ENCODE data around the gene CNN1. TPM values are rescaled to one million over a fixed set of nuclear protein-coding genes. Genes with fewer than 3 reads are reported as not detected.

CNN1 gene
- total and polyA plus RNA-seq, 5 donors = 150 to 298 (median 174) TPM

DNA sequence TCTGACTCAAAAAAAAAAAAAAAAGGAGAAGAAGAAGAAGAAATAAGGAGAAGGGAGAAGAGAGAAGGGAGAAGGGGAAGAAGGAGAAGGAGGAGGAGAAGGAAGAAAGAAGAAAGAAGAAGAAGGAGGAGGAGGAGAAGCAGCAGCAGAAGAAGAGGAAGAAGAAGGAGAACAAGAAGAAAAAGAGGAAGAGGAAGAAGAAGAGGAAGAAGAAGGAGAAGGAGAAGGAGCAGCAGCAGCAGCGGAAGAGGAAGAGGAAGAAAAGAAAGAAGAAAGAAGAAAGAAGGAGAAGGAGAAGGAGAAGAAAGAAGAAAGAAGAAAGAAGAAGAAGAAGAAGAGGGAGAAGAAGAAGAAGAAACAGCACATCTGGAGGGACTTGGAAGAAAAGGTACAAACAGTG is 4.1 kb upstream of the CNN1 start:
- 86% methylated on average over 1 of the region's 1 CpG for WGBS
- Histone ChIP-seq H3K4me3 (ENCODE audit: low read length) (no peak overlapping the region), H3K27me3 (ENCODE audit: control insufficient read depth, insufficient read depth) (no peaks in the 10 kb centered on the region), H3K9me3 (ENCODE audit: control insufficient read depth, low read length) (no peaks in the 10 kb centered on the region), H3K27ac (ENCODE audit: low read length) (no peak overlapping the region), H3K4me1 (ENCODE audit: control insufficient read depth, insufficient read depth, low read length) (no peaks in the 10 kb centered on the region)
- no peak for DNase-seq
- intact Hi-C loops (cut with DNase I) = no loop called here
- no peak for ATAC-seq

GRCh38 chr19:11534948-11535347 is 3.7 kb upstream of the CNN1 start:
- intact Hi-C loops (cut with DNase I) = no loop called here
- 38% methylated on average over 5 of the region's 5 CpGs for WGBS
- no peak overlapping the region for H3K4me3 ChIP-seq (ENCODE audit: low read length)
- no peaks in the 10 kb centered on the region for H3K9me3 ChIP-seq (ENCODE audit: control insufficient read depth, low read length)
- no peak for ATAC-seq
- H3K4me1 ChIP-seq (ENCODE audit: control insufficient read depth, insufficient read depth, low read length) = no peaks in the 10 kb centered on the region
- no peaks in the 10 kb centered on the region for H3K27me3 ChIP-seq (ENCODE audit: control insufficient read depth, insufficient read depth)
- H3K27ac ChIP-seq (ENCODE audit: low read length) = peak overlapping the region; percentile 70
- no peak for DNase-seq

DNA sequence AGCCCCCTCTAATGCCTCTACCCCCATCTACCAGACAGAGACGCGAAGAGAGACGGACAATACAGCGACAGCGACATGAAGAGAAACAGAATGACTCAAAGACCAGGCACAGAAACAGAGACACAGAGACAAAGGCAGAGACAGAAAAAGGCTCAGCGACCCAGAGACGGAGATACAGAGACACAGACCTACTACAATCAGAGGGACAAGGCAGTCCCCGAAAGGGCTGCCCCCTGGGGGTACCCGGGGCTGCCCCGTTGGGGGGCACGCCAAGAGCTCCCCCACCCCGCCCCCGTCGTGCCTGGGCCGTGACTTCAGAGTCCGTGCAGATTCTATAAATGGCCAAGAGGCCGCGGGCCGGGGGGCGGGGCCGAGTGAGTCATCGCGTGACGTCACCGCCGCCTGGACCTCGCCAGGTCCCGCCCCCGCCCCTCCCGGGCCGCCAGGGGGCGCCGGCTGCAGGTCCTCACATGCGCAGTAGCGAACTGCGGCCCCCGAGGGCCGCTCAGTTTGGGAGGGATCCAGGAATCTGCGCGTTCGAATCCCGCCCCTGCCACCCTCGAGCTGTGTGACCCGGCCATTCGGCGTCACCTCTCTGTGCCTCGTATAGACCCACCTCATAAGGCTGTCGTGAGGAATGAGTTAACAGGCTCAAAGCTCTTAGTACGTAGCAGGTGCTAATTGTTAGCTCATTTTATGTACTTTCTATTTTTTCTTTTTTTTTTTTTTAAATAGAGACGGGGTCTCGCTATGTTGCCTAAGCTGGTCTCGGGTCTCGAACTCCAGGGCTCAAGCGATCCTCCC is 2.7 kb upstream of the CNN1 start:
- Histone ChIP-seq H3K4me1 (ENCODE audit: control insufficient read depth, insufficient read depth, low read length) (no peaks in the 10 kb centered on the region), H3K4me3 (ENCODE audit: low read length) (peak overlapping the region; percentile 9), H3K27me3 (ENCODE audit: control insufficient read depth, insufficient read depth) (no peaks in the 10 kb centered on the region), H3K9me3 (ENCODE audit: control insufficient read depth, low read length) (no peaks in the 10 kb centered on the region), H3K27ac (ENCODE audit: low read length) (peak overlapping the region; percentile 81)
- ATAC-seq (peak; percentile 84 to 88), DNase-seq (peak; percentile 93 to 97 (median 97))
- WGBS = 10% methylated on average over 54 of the region's 54 CpGs
- intact Hi-C loops (cut with DNase I) = no loop called here

- Histone ChIP-seq H3K4me3 (ENCODE audit: low read length) (peak overlapping the region; percentile 40), H3K27me3 (ENCODE audit: control insufficient read depth, insufficient read depth) (no peaks in the 10 kb centered on the region), H3K9me3 (ENCODE audit: control insufficient read depth, low read length) (no peaks in the 10 kb centered on the region), H3K27ac (ENCODE audit: low read length) (peak overlapping the region; percentile 68), H3K4me1 (ENCODE audit: control insufficient read depth, insufficient read depth, low read length) (no peaks in the 10 kb centered on the region)
- peak; percentile 56 to 77 (median 77) for DNase-seq
- intact Hi-C loops (cut with DNase I) = no loop called here
- WGBS = 8% methylated on average over 36 of the region's 36 CpGs
- peak; percentile 60 to 65 for ATAC-seq
Observed at GRCh38 chr19:11539495-11540365, 1.1 kb downstream of the CNN1 start.

DNA sequence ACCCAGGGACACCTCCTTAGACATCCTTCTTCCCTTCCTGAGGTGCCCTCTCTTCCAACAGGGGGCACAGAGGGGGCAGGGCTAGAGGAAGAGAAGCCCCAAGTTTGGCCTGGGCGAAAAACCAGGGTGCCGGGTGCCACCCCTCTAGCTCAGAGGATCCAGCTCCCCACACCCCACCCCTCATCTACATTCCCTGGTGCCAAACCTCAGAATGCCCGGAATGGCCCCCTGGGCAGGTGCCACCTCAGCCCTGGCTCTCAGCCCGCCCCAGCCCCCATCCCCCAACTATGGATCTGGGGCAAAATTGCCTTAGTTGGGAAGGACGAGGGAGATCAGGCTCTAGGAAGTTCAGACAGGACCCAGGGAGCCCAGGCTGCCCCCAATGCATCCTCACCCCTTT is 2.0 kb downstream of the CNN1 start:
- intact Hi-C loops (cut with DNase I) = no loop called here
- no peak for ATAC-seq
- 86% methylated on average over 5 of the region's 5 CpGs for WGBS
- H3K27me3 ChIP-seq (ENCODE audit: control insufficient read depth, insufficient read depth) = no peaks in the 10 kb centered on the region
- no peak overlapping the region for H3K4me3 ChIP-seq (ENCODE audit: low read length)
- no peaks in the 10 kb centered on the region for H3K4me1 ChIP-seq (ENCODE audit: control insufficient read depth, insufficient read depth, low read length)
- no peaks in the 10 kb centered on the region for H3K9me3 ChIP-seq (ENCODE audit: control insufficient read depth, low read length)
- DNase-seq = no peak
- H3K27ac ChIP-seq (ENCODE audit: low read length) = peak overlapping the region; percentile 14

DNA sequence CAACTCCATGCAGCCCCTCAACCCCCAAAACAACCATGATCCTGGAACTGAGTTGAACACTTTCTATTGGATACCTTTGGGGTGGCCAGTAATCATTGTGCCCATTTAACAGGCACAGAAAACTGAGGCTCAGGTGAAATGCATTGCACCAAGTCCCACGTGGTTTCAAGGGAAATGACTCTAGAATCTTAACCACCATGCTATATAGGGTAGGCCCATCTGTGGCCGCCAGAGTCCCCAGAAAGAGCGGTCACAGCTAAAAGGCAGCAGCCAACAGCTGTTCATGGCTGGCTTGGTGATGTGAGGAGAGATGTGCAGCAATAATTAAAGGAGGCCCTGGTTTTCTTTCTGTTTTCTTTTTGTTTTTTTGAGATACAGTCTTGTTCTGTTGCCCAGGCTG is 2.6 kb downstream of the CNN1 start:
- intact Hi-C loops (cut with DNase I) = no loop called here
- WGBS = 73% methylated on average over 3 of the region's 3 CpGs
- Histone ChIP-seq H3K27me3 (ENCODE audit: control insufficient read depth, insufficient read depth) (no peaks in the 10 kb centered on the region), H3K4me3 (ENCODE audit: low read length) (no peak overlapping the region), H3K4me1 (ENCODE audit: control insufficient read depth, insufficient read depth, low read length) (no peaks in the 10 kb centered on the region), H3K9me3 (ENCODE audit: control insufficient read depth, low read length) (no peaks in the 10 kb centered on the region), H3K27ac (ENCODE audit: low read length) (no peak overlapping the region)
- DNase-seq (no peak), ATAC-seq (no peak)

- ATAC-seq (no peak), DNase-seq (no peak)
- H3K4me3 ChIP-seq (ENCODE audit: low read length) = no peak overlapping the region
- H3K27ac ChIP-seq (ENCODE audit: low read length) = no peak overlapping the region
- H3K4me1 ChIP-seq (ENCODE audit: control insufficient read depth, insufficient read depth, low read length) = no peaks in the 10 kb centered on the region
- WGBS = 91% methylated on average over 14 of the region's 14 CpGs
- no peaks in the 10 kb centered on the region for H3K27me3 ChIP-seq (ENCODE audit: control insufficient read depth, insufficient read depth)
- intact Hi-C loops (cut with DNase I) = no loop called here
- H3K9me3 ChIP-seq (ENCODE audit: control insufficient read depth, low read length) = no peaks in the 10 kb centered on the region
Observed at GRCh38 chr19:11547929-11548700, 9.5 kb downstream of the CNN1 start.

DNA sequence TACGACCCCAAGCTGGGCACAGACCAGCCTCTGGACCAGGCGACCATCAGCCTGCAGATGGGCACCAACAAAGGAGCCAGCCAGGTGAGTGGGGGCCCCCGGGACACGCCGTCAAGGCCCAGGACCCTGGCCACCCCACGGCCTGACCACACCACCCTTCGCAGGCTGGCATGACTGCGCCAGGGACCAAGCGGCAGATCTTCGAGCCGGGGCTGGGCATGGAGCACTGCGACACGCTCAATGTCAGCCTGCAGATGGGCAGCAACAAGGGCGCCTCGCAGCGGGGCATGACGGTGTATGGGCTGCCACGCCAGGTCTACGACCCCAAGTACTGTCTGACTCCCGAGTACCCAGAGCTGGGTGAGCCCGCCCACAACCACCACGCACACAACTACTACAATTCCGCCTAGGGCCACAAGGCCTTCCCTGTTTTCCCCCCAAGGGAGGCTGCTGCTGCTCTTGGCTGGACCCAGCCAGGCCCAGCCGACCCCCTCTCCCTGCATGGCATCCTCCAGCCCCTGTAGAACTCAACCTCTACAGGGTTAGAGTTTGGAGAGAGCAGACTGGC is 10.8 kb downstream of the CNN1 start:
- H3K4me3 ChIP-seq (ENCODE audit: low read length) = no peak overlapping the region
- 89% methylated on average over 24 of the region's 24 CpGs for WGBS
- H3K27me3 ChIP-seq (ENCODE audit: control insufficient read depth, insufficient read depth) = no peaks in the 10 kb centered on the region
- no peak for DNase-seq
- ATAC-seq = no peak
- no peaks in the 10 kb centered on the region for H3K4me1 ChIP-seq (ENCODE audit: control insufficient read depth, insufficient read depth, low read length)
- intact Hi-C loops (cut with DNase I) = no loop called here
- no peak overlapping the region for H3K27ac ChIP-seq (ENCODE audit: low read length)
- H3K9me3 ChIP-seq (ENCODE audit: control insufficient read depth, low read length) = no peaks in the 10 kb centered on the region

DNA sequence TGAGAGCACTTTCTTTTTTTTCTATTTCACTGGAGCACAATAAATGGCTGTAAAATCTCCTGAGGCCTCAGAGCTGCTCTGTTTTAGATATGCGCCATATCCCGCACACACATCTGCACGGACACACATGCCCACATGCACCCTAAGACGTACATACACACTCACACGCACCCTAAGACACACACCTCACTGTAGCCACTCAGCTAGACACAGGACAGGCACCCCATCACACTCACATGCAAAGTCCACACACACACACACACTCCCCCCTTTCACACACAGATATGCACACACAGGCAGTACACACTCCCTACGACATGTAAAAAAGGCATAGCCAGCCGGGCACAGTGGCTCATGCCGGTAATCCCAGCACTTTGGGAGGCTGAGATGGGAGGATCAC is 11.6 kb downstream of the CNN1 start:
- Histone ChIP-seq H3K27me3 (ENCODE audit: control insufficient read depth, insufficient read depth) (no peaks in the 10 kb centered on the region), H3K27ac (ENCODE audit: low read length) (no peak overlapping the region), H3K4me3 (ENCODE audit: low read length) (no peak overlapping the region), H3K4me1 (ENCODE audit: control insufficient read depth, insufficient read depth, low read length) (no peaks in the 10 kb centered on the region), H3K9me3 (ENCODE audit: control insufficient read depth, low read length) (no peaks in the 10 kb centered on the region)
- DNase-seq = no peak
- intact Hi-C loops (cut with DNase I) = no loop called here
- ATAC-seq = no peak
- 87% methylated on average over 8 of the region's 8 CpGs for WGBS

GRCh38 chr19:11551603-11552235 is 13.1 kb downstream of the CNN1 start:
- peaks cover 1% of the 10 kb centered on the region for H3K4me1 ChIP-seq (ENCODE audit: control insufficient read depth, insufficient read depth, low read length)
- no peak for DNase-seq
- no peaks in the 10 kb centered on the region for H3K27me3 ChIP-seq (ENCODE audit: control insufficient read depth, insufficient read depth)
- no peak overlapping the region for H3K27ac ChIP-seq (ENCODE audit: low read length)
- WGBS = 77% methylated on average over 26 of the region's 26 CpGs
- H3K9me3 ChIP-seq (ENCODE audit: control insufficient read depth, low read length) = no peaks in the 10 kb centered on the region
- intact Hi-C loops (cut with DNase I) = no loop called here
- no peak overlapping the region for H3K4me3 ChIP-seq (ENCODE audit: low read length)
- peak; percentile 9 to 38 for ATAC-seq
